Kidney (tissue), 14 donors: ENCODE measurements around the gene PDE4C. TPM values are rescaled to one million over a fixed set of nuclear protein-coding genes. Genes with fewer than 3 reads are reported as not detected.

Experiments
- DNase-seq, 5 donors: peaks; one replicate each; pipeline ENCODE4 v3.0.0-alpha.2; 2013 to 2020
- FAIRE-seq: peaks from 2 replicates; lab custom pipeline; 2012; peaks lifted over from hg19 to GRCh38; lab: Jason Lieb, UNC
- H3K27ac ChIP-seq, 2 donors: one replicate each; pipeline ENCODE4 v1.7.0; 2013; ENCODE audit warnings: low read depth in 2 of 2, low read length in 2 of 2, inconsistent platforms in 1 of 2
- H3K27me3 ChIP-seq: one replicate; pipeline ENCODE4 v1.7.1; 2013; ENCODE audit warnings: low read length, inconsistent platforms; ENCODE audit not compliant: control insufficient read depth, insufficient read depth
- H3K36me3 ChIP-seq, 3 donors: one replicate each; pipeline versions ENCODE4 v1.7.0 to v1.7.1; 2013; ENCODE audit warnings: low read length in 3 of 3, control low read depth in 1 of 3, inconsistent platforms in 1 of 3; ENCODE audit not compliant: insufficient read depth in 3 of 3, control insufficient read depth in 2 of 3
- H3K4me1 ChIP-seq, 3 donors: one replicate each; pipeline versions ENCODE4 v1.7.0 to v1.7.1; 2013; ENCODE audit warnings: low read length in 3 of 3, inconsistent platforms in 1 of 3, low read depth in 1 of 3; ENCODE audit not compliant: control insufficient read depth in 2 of 3, insufficient read depth in 2 of 3
- H3K4me3 ChIP-seq, 3 donors: one replicate each; pipeline versions ENCODE4 v1.7.0 to v1.8.1; 2013; ENCODE audit warnings: low read length in 3 of 3, control low read depth in 1 of 3, inconsistent platforms in 1 of 3
- H3K9ac ChIP-seq, 3 donors: one replicate each; pipeline versions ENCODE4 v1.7.0 to v1.7.1; 2013; ENCODE audit warnings: low read length in 3 of 3, control low read depth in 1 of 3, inconsistent platforms in 1 of 3
- H3K9me3 ChIP-seq, 3 donors: one replicate each; pipeline versions ENCODE4 v1.7.0 to v1.7.1; 2013; ENCODE audit warnings: low read length in 3 of 3, control low read depth in 1 of 3, inconsistent platforms in 1 of 3; ENCODE audit not compliant: control insufficient read depth in 2 of 3, insufficient read depth in 1 of 3
- CTCF ChIP-seq: IDR thresholded peaks from 3 replicates; pipeline ENCODE4 v1.5.1; 2012; ENCODE audit warnings: mild to moderate bottlenecking, moderate library complexity, borderline replicate concordance; ENCODE audit not compliant: insufficient read depth; ENCODE audit errors: extremely low read depth
- intact Hi-C: fragments of 100-400 bp; cut with DNase I; formaldehyde crosslinking; loops from one replicate; pipeline ENCODE4 v1.11.1; 2022
- polyA plus RNA-seq: library from polyadenylated mRNA; stranded (reverse); fragments of 350-450 nt; fragmentation: Illumina TruSeq; extraction: RNeasy Lipid Tissue Mini Kit (QIAGEN cat#74804); gene quantifications from one replicate; pipeline ENCODE4 v1.2.3, GENCODE V29; 2014; ENCODE audit warnings: low read depth, low replicate concordance; ENCODE audit not compliant: insufficient read depth
- total RNA-seq: library from RNA; stranded (reverse); fragmentation: NEBNext Ultra II Directional; extraction: Animal tissue kit (Norgen Biotek cat#: 25700); gene quantifications from one replicate; pipeline ENCODE4 v1.2.1, GENCODE V29; 2021
- donor health status: control.
- donor health status: control.
- donor health status: control.
- donor health status: control.
- donor health status: control.
- donor health status: DM: yes; HTN: yes; CAD: no.
- donor health status: Normal renal cell carcinoma (clear cell type).

Gene PDE4C
- total and polyA plus RNA-seq, 2 donors from 2014 or later: 2.0 TPM; not detected in 1

GRCh38 chr19:18257503-18258470, 31.5 kb upstream of the PDE4C start:
- no peak for TF ChIP-seq CTCF
- H3K27ac ChIP-seq: no peak overlapping the region
- peaks cover 0 to 6% (median 0%) of the 10 kb centered on the region in 3 donors for H3K36me3 ChIP-seq
- H3K4me3 ChIP-seq: no peak overlapping the region
- H3K9ac ChIP-seq: no peak overlapping the region
- FAIRE-seq (no peak), DNase-seq (no peak)
- no peaks in the 10 kb centered on the region for H3K4me1 ChIP-seq
- no peaks in the 10 kb centered on the region for H3K9me3 ChIP-seq
- no peaks in the 10 kb centered on the region for H3K27me3 ChIP-seq
- intact Hi-C loops: loop anchor here (10.0 kb wide), 1 partner anchor 63 kb away; the partner anchor contains the start of gene MPV17L2

- intact Hi-C loops: loop anchor here (10.0 kb wide), 1 partner anchor 60 kb away; the partner anchor contains the start of gene MPV17L2
- no peak for FAIRE-seq
Measured at GRCh38 chr19:18254546-18255503, 28.6 kb upstream of the PDE4C start.

DNA sequence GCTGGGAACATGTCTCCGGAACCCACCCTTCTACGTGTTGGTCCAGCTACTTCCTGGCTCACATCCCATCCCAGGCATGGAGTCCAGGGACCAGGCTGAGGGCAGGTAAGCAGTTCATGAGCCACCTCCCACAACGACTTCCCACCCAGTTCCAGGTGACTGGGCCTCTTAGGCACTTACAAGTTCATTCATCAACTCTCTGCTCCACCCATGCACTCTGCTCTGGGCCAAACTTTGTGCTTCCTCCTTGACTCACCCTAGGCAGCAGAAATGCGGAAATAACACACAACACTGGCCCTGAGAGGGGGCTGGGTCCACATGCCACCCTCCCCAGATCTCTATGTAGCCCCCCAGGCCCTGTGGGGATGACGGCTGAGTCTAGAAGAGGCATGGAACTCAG, 27.5 kb upstream of the PDE4C start:
- DNase-seq: peak in 1 of 5 donors; percentile 88
- FAIRE-seq: no peak

More at GRCh38 chr19:18254546-18255503, 28.6 kb upstream of the PDE4C start:
- no peak overlapping the region for H3K4me3 ChIP-seq
- no peaks in the 10 kb centered on the region for H3K4me1 ChIP-seq
- H3K36me3 ChIP-seq: peaks cover 0 to 6% (median 0%) of the 10 kb centered on the region in 3 donors
- peak; percentile 24 for TF ChIP-seq CTCF
- peak in 2 of 5 donors; percentile 34 to 78 for DNase-seq
- no peak overlapping the region for H3K9ac ChIP-seq
- no peaks in the 10 kb centered on the region for H3K27me3 ChIP-seq
- H3K9me3 ChIP-seq: no peaks in the 10 kb centered on the region
- H3K27ac ChIP-seq: no peak overlapping the region

More for the DNA sequence above, 27.5 kb upstream of the PDE4C start:
- no peaks in the 10 kb centered on the region for H3K9me3 ChIP-seq
- no peak for TF ChIP-seq CTCF
- H3K27me3 ChIP-seq: no peaks in the 10 kb centered on the region
- no peaks in the 10 kb centered on the region for H3K4me1 ChIP-seq
- no peak overlapping the region for H3K27ac ChIP-seq
- H3K4me3 ChIP-seq: no peak overlapping the region
- H3K36me3 ChIP-seq: peaks cover 0 to 6% (median 0%) of the 10 kb centered on the region in 3 donors
- intact Hi-C loops: loop anchor here (10.0 kb wide), 1 partner anchor 59 kb away; the partner anchor contains the start of gene MPV17L2
- H3K9ac ChIP-seq: no peak overlapping the region
